WERI-Rb-1 (cell line): Measurements from ENCODE around the gene USP49.
"Not testable (repeated sequence)": the region's sequence is repeated elsewhere in the genome, so short reads cannot be mapped to it uniquely, and the experiment has no call there.

Experiments used
- DNase-seq: peaks from one replicate; pipeline ENCODE4 v3.0.0-alpha.2; 2020
- H3K27ac ChIP-seq: fragments of 250-450 bp; sonication (Bioruptor Pico); 2 replicates; pipeline ENCODE4 v1.5.1; 2020; ENCODE audit warnings: mild to moderate bottlenecking, moderate library complexity
- H3K27me3 ChIP-seq: fragments of 250-450 bp; sonication (Bioruptor Pico); 2 replicates; pipeline ENCODE4 v1.5.1; 2021; ENCODE audit warnings: mild to moderate bottlenecking, low read depth, moderate library complexity; ENCODE audit not compliant: insufficient read depth, severe bottlenecking
- H3K36me3 ChIP-seq: fragments of 250-450 bp; sonication (Bioruptor Pico); 2 replicates; pipeline ENCODE4 v1.5.1; 2020; ENCODE audit warnings: mild to moderate bottlenecking, moderate library complexity
- H3K4me3 ChIP-seq: 2 replicates; pipeline ENCODE4 v1.5.1; 2011; ENCODE audit warnings: low read depth, mild to moderate bottlenecking, control low read depth, low read length
- H3K9me3 ChIP-seq: fragments of 250-450 bp; sonication (Bioruptor Pico); 2 replicates; pipeline ENCODE4 v1.5.1; 2021; ENCODE audit warnings: mild to moderate bottlenecking, moderate library complexity; ENCODE audit not compliant: severe bottlenecking
- CTCF ChIP-seq: IDR thresholded peaks from 2 replicates; pipeline ENCODE4 v1.5.1; 2011; ENCODE audit warnings: low read depth, mild to moderate bottlenecking, control low read depth, inconsistent platforms, low read length

USP49 gene

GRCh38 chr6:41813469-41813868 is 81.7 kb downstream of the USP49 start:
- peaks cover 25% of the 10 kb centered on the region for H3K36me3 ChIP-seq
- H3K27ac ChIP-seq = peak overlapping the region; percentile 2; the same call in 1 of the 2 replicates
- H3K27me3 ChIP-seq = no peaks in the 10 kb centered on the region
- no peak for DNase-seq
- no peaks in the 10 kb centered on the region for H3K9me3 ChIP-seq
- no peak overlapping the region for H3K4me3 ChIP-seq
- no peak for TF ChIP-seq CTCF

- not testable (repeated sequence) for H3K27ac ChIP-seq, H3K4me3 ChIP-seq, H3K9me3 ChIP-seq, DNase-seq, H3K27me3 ChIP-seq
- peaks cover 36% of the 10 kb centered on the region for H3K36me3 ChIP-seq
These were observed 83.2 kb downstream of the USP49 start for GRCh38 chr6:41811946-41812345.

GRCh38 chr6:41811095-41811494 is 84.1 kb downstream of the USP49 start:
- TF ChIP-seq CTCF = no peak
- Histone ChIP-seq H3K27me3 (no peaks in the 10 kb centered on the region), H3K9me3 (no peaks in the 10 kb centered on the region), H3K4me3 (no peak overlapping the region), H3K36me3 (peaks cover 42% of the 10 kb centered on the region), H3K27ac (no peak overlapping the region)
- no peak for DNase-seq

GRCh38 chr6:41805830-41806774 is 89.1 kb downstream of the USP49 start:
- Histone ChIP-seq H3K27me3 (no peaks in the 10 kb centered on the region), H3K4me3 (no peak overlapping the region), H3K36me3 (peaks cover 77% of the 10 kb centered on the region), H3K27ac (no peak overlapping the region), H3K9me3 (no peaks in the 10 kb centered on the region)
- no peak for TF ChIP-seq CTCF
- DNase-seq = no peak

- no peak overlapping the region for H3K4me3 ChIP-seq
- DNase-seq = no peak
- no peaks in the 10 kb centered on the region for H3K27me3 ChIP-seq
- H3K36me3 ChIP-seq = peaks cover 94% of the 10 kb centered on the region
- no peak overlapping the region for H3K27ac ChIP-seq
- H3K9me3 ChIP-seq = no peaks in the 10 kb centered on the region
- peak; percentile 41; the same call in 1 of the 2 replicates for TF ChIP-seq CTCF
These were observed 93.8 kb downstream of the USP49 start for GRCh38 chr6:41801380-41801779.

- Histone ChIP-seq H3K27ac (peak overlapping the region; percentile 36), H3K36me3 (peaks cover 94% of the 10 kb centered on the region), H3K27me3 (no peaks in the 10 kb centered on the region), H3K9me3 (no peaks in the 10 kb centered on the region), H3K4me3 (no peak overlapping the region)
- DNase-seq = peak; percentile 51
- TF ChIP-seq CTCF = no peak
These were observed 95.6 kb downstream of the USP49 start for GRCh38 chr6:41799559-41799911.
